Panc1 (cell line): Measurements from ENCODE around the gene VEZT. TPM values are rescaled to one million over a fixed set of nuclear protein-coding genes. Genes with fewer than 3 reads are reported as not detected.

Experiments
- ATAC-seq: fragments of 200-7000 bp; cut with Tn5 transposase; 2 replicates; pipeline ENCODE4 v1.9.1; 2020; ENCODE audit warnings: mild to moderate bottlenecking, moderate library complexity
- BruUV-seq: library from RNA; stranded (reverse); fragments of 400-500 nt; replicated peaks from 2 replicates; lab custom pipeline; 2021; lab: Mats Ljungman, UMichigan
- CTCF ChIA-PET: fragments of 300-600 bp; sonication (Branson Sonifier 250); formaldehyde crosslinking; loops from one replicate; lab custom pipeline; 2022; ENCODE audit warnings: antibody characterized with exemption; lab: Charles Lee
- POLR2A ChIA-PET: fragments of 300-600 bp; sonication (Branson Sonifier 250); formaldehyde crosslinking; loops from one replicate; lab custom pipeline; 2022; ENCODE audit warnings: antibody characterized with exemption; lab: Charles Lee
- DNase-seq: peaks from one replicate; pipeline ENCODE4 v3.0.0-alpha.2; 2010; ENCODE audit warnings: low read depth, low spot score
- H3K27ac ChIP-seq: 2 replicates; pipeline ENCODE4 v1.5.1; 2011; ENCODE audit warnings: mild to moderate bottlenecking, low read length, inconsistent platforms
- H3K27me3 ChIP-seq: fragments of 200-500 bp; sonication (Bioruptor generic); 2 replicates; pipeline ENCODE4 v1.6.0; 2014; ENCODE audit warnings: low read length, inconsistent platforms; ENCODE audit not compliant: control insufficient read depth, insufficient read depth
- H3K36me3 ChIP-seq: fragments of 200-500 bp; sonication (Bioruptor generic); 2 replicates; pipeline ENCODE4 v1.5.1; 2014; ENCODE audit warnings: inconsistent platforms, mild to moderate bottlenecking, low read length, moderate library complexity; ENCODE audit not compliant: control insufficient read depth, insufficient read depth
- H3K4me1 ChIP-seq: 2 replicates; pipeline ENCODE4 v1.5.1; 2011; ENCODE audit warnings: inconsistent platforms, mild to moderate bottlenecking, low read length, moderate library complexity; ENCODE audit not compliant: control insufficient read depth, insufficient read depth
- H3K4me3 ChIP-seq, 2 experiments: 2 replicates each; pipeline ENCODE4 v1.5.1; 2011 to 2012; ENCODE audit warnings: low read depth in 2 of 2, low read length in 2 of 2, mild to moderate bottlenecking in 2 of 2, inconsistent platforms in 1 of 2, moderate library complexity in 1 of 2
- H3K9me3 ChIP-seq: fragments of 200-500 bp; sonication (Bioruptor generic); 2 replicates; pipeline ENCODE4 v1.5.1; 2014; ENCODE audit warnings: low read depth, mild to moderate bottlenecking, inconsistent platforms, low read length, moderate library complexity; ENCODE audit not compliant: control insufficient read depth, insufficient read depth
- POLR2AphosphoS5 ChIP-seq: IDR thresholded peaks from 2 replicates; pipeline ENCODE4 v1.6.1; 2012; ENCODE audit warnings: mild to moderate bottlenecking, low read depth, low read length, moderate library complexity
- SIN3A ChIP-seq: IDR thresholded peaks from 2 replicates; pipeline ENCODE4 v1.6.1; 2012; ENCODE audit warnings: low read depth, mild to moderate bottlenecking, low read length, moderate library complexity, borderline replicate concordance; ENCODE audit not compliant: insufficient read depth
- TCF7L2 ChIP-seq: IDR thresholded peaks from 2 replicates; pipeline ENCODE4 v1.6.1; 2011; ENCODE audit warnings: mild to moderate bottlenecking, low read depth, low read length, inconsistent platforms
- in situ Hi-C: cut with HindIII; loops from 2 replicates; pipeline ENCODE4 v1.10.0; 2016; ENCODE audit warnings: low sequenced_read_pairs, low pct_unique_long_range_greater_than_20kb
- intact Hi-C: fragments of 100-400 bp; cut with micrococcal nuclease; formaldehyde crosslinking; loops from one replicate; pipeline ENCODE4 v1.10.0; 2022; ENCODE audit not compliant: unreplicated experiment
- total RNA-seq: library from RNA; stranded (reverse); gene quantifications from one replicate; pipeline ENCODE4 v1.2.1, GENCODE V29; 2021; ENCODE audit not compliant: unreplicated experiment
- TF ChIP-seq, protein P1 (sequence below): fragments of 450-650 bp; IDR thresholded peaks from 2 replicates; pipeline ENCODE4 v1.5.1; 2017; ENCODE audit warnings: mild to moderate bottlenecking
- TF ChIP-seq, protein P2 (sequence below), 2 experiments: IDR thresholded peaks; 2 replicates each; pipeline ENCODE4 v1.6.1; 2011 to 2012; ENCODE audit warnings: low read depth in 2 of 2, control low read depth in 1 of 2, low read length in 1 of 2, mild to moderate bottlenecking in 1 of 2, moderate library complexity in 1 of 2; ENCODE audit not compliant: insufficient read depth in 1 of 2

VEZT gene
- total RNA-seq, 1 experiment from 2014 or later = 70.6 TPM

DNA sequence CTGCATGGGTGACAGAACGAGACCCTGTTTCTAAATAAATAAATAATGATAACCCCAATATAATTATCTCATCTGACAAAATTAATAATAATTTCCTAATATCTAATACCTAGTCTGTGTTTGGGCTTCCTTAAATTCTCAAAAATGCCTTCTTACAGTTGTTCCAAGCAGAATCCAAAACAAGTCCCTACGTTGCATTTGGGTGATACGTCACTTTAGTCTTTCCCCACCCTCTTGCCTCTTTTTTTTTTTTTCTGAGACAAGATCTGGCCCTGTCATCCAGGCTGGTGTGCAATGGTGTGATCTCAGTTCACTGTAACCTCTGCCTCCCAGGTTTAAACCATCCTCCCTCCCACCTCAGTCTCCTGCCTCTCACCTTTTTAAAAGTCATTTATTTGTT lies 26.7 kb downstream of the VEZT start:
- no peak for ATAC-seq
- DNase-seq = no peak
- in situ Hi-C loops = no loop called here
- no peaks in the 10 kb centered on the region for H3K9me3 ChIP-seq
- intact Hi-C loops = no loop called here
- TF ChIP-seq TCF7L2 = no peak
- TF ChIP-seq POLR2AphosphoS5 = no peak
- TF ChIP-seq SIN3A = no peak
- TF ChIP-seq, protein P1, sequence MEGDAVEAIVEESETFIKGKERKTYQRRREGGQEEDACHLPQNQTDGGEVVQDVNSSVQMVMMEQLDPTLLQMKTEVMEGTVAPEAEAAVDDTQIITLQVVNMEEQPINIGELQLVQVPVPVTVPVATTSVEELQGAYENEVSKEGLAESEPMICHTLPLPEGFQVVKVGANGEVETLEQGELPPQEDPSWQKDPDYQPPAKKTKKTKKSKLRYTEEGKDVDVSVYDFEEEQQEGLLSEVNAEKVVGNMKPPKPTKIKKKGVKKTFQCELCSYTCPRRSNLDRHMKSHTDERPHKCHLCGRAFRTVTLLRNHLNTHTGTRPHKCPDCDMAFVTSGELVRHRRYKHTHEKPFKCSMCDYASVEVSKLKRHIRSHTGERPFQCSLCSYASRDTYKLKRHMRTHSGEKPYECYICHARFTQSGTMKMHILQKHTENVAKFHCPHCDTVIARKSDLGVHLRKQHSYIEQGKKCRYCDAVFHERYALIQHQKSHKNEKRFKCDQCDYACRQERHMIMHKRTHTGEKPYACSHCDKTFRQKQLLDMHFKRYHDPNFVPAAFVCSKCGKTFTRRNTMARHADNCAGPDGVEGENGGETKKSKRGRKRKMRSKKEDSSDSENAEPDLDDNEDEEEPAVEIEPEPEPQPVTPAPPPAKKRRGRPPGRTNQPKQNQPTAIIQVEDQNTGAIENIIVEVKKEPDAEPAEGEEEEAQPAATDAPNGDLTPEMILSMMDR = no peak
- TF ChIP-seq, protein P2, sequence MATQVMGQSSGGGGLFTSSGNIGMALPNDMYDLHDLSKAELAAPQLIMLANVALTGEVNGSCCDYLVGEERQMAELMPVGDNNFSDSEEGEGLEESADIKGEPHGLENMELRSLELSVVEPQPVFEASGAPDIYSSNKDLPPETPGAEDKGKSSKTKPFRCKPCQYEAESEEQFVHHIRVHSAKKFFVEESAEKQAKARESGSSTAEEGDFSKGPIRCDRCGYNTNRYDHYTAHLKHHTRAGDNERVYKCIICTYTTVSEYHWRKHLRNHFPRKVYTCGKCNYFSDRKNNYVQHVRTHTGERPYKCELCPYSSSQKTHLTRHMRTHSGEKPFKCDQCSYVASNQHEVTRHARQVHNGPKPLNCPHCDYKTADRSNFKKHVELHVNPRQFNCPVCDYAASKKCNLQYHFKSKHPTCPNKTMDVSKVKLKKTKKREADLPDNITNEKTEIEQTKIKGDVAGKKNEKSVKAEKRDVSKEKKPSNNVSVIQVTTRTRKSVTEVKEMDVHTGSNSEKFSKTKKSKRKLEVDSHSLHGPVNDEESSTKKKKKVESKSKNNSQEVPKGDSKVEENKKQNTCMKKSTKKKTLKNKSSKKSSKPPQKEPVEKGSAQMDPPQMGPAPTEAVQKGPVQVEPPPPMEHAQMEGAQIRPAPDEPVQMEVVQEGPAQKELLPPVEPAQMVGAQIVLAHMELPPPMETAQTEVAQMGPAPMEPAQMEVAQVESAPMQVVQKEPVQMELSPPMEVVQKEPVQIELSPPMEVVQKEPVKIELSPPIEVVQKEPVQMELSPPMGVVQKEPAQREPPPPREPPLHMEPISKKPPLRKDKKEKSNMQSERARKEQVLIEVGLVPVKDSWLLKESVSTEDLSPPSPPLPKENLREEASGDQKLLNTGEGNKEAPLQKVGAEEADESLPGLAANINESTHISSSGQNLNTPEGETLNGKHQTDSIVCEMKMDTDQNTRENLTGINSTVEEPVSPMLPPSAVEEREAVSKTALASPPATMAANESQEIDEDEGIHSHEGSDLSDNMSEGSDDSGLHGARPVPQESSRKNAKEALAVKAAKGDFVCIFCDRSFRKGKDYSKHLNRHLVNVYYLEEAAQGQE (IDR thresholded peaks at IDR 0.05; ENCODE audit: insufficient read depth in 1 of 2, low read depth in 2 of 2, low read length in 1 of 2) = no peak
- H3K4me3 ChIP-seq = no peak overlapping the region
- H3K27ac ChIP-seq = no peak overlapping the region
- ChIA-PET CTCF (no interaction called here), POLR2A (no interaction called here)
- H3K4me1 ChIP-seq = no peaks in the 10 kb centered on the region; the same call in 1 of the 2 replicates
- no peaks in the 10 kb centered on the region for H3K36me3 ChIP-seq
- H3K27me3 ChIP-seq = no peaks in the 10 kb centered on the region
- BruUV-seq = no TSS peak

DNA sequence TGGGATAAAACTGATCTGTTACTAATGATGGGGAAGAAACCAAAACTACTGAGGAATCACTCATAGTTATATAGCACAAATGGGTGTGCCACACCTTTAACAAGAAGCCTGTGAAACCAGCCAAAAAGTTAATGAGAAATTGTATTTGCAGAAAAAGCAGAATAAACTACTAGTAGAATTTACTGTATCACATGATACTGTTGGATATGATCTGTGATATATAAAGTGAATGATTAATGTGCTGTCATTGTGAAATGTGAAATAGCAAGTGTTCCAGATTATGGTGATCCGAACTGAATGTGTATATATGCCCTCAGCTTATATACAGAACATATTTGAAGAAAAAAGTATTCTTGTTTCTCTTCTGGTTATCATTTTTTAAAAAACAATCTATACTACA lies 30.5 kb downstream of the VEZT start:
- DNase-seq (no peak), ATAC-seq (no peak)
- intact Hi-C loops = no loop called here
- in situ Hi-C loops = no loop called here
- no peaks in the 10 kb centered on the region for H3K27me3 ChIP-seq
- ChIA-PET CTCF (no interaction called here), POLR2A (no interaction called here)
- TF ChIP-seq, protein P1 = no peak
- TF ChIP-seq POLR2AphosphoS5 (no peak), TCF7L2 (no peak), SIN3A (no peak)
- TF ChIP-seq, protein P2 (IDR thresholded peaks at IDR 0.05; ENCODE audit: insufficient read depth in 1 of 2, low read depth in 2 of 2, low read length in 1 of 2) = no peak
- no peaks in the 10 kb centered on the region for H3K9me3 ChIP-seq
- H3K4me1 ChIP-seq = peaks cover 2% of the 10 kb centered on the region; the same call in 1 of the 2 replicates
- H3K27ac ChIP-seq = no peak overlapping the region
- no TSS peak for BruUV-seq
- peaks cover 7% of the 10 kb centered on the region for H3K36me3 ChIP-seq
- H3K4me3 ChIP-seq = no peak overlapping the region
